HTR-8/SVneo (cell line): ENCODE data around the gene HOXA13.

Source experiments
- DNase-seq: peaks from one replicate; pipeline ENCODE4 v3.0.0; 2011; ENCODE audit warnings: low spot score, mixed read lengths; ENCODE audit not compliant: insufficient read length
- FAIRE-seq: peaks from 2 replicates; lab custom pipeline; 2011; peaks lifted over from hg19 to GRCh38; lab: Jason Lieb, UNC

The HOXA13 gene

GRCh38 chr7:27161721-27162560 is 38.0 kb downstream of the HOXA13 start:
- no peak for FAIRE-seq
- no peak for DNase-seq

- FAIRE-seq, result no peak
- DNase-seq, result no peak
Observed at GRCh38 chr7:27161214-27161720, 38.6 kb downstream of the HOXA13 start.

- FAIRE-seq (peak; percentile 72), DNase-seq (peak; percentile 76)
Observed at GRCh38 chr7:27160546-27161213, 39.2 kb downstream of the HOXA13 start.

- DNase-seq, result no peak
- no peak for FAIRE-seq
Observed at GRCh38 chr7:27160145-27160545, 39.7 kb downstream of the HOXA13 start.

- no peak for DNase-seq
- FAIRE-seq, result no peak
Observed at GRCh38 chr7:27159266-27160144, 40.4 kb downstream of the HOXA13 start.

GRCh38 chr7:27158436-27159265 is 41.2 kb downstream of the HOXA13 start:
- FAIRE-seq (no peak), DNase-seq (no peak)

GRCh38 chr7:27157702-27158431 is 42.0 kb downstream of the HOXA13 start:
- DNase-seq (no peak), FAIRE-seq (no peak)

- no peak for DNase-seq
- no peak for FAIRE-seq
Observed at GRCh38 chr7:27156916-27157701, 42.8 kb downstream of the HOXA13 start.

- peak; percentile 81 for DNase-seq
- FAIRE-seq, result no peak
Observed at GRCh38 chr7:27156508-27156898, 43.4 kb downstream of the HOXA13 start, which contains the start of gene HOXA7. TSS of gene HOXA7 (minus strand) at chr7:27156675. CDS start at chr7:27156545, 130 bp downstream.

- no peak for FAIRE-seq
Observed at GRCh38 chr7:27155816-27156507, 43.9 kb downstream of the HOXA13 start.

GRCh38 chr7:27154901-27155815 is 44.7 kb downstream of the HOXA13 start:
- no peak for FAIRE-seq

More at GRCh38 chr7:27155816-27156507, 43.9 kb downstream of the HOXA13 start:
- no peak for DNase-seq

GRCh38 chr7:27154369-27154768 is 45.5 kb downstream of the HOXA13 start:
- no peak for DNase-seq
- FAIRE-seq, result no peak

More at GRCh38 chr7:27154901-27155815, 44.7 kb downstream of the HOXA13 start:
- no peak for DNase-seq

- FAIRE-seq, result no peak
- no peak for DNase-seq
Observed at GRCh38 chr7:27153526-27153925, 46.4 kb downstream of the HOXA13 start.

GRCh38 chr7:27152816-27153442 is 47.0 kb downstream of the HOXA13 start:
- FAIRE-seq (no peak), DNase-seq (no peak)

- peak; percentile 92 for FAIRE-seq
- DNase-seq, result peak; percentile 71
Observed at GRCh38 chr7:27151931-27152815, 47.7 kb downstream of the HOXA13 start, which contains the start of gene HOXA3. TSS of gene HOXA3 (minus strand) at chr7:27152583. CDS start at chr7:27110640, 41,943 bp downstream.
